ENCODE data around the gene LDHD. TPM values are rescaled to one million over a fixed set of nuclear protein-coding genes. Genes with fewer than 3 reads are reported as not detected.

LDHD gene
- total and polyA plus RNA-seq, 2 of the 8 experiments (the other 6 are each of a cell fraction or from before 2014, with no cell fraction given), result 14.9 to 18.2 TPM

DNA sequence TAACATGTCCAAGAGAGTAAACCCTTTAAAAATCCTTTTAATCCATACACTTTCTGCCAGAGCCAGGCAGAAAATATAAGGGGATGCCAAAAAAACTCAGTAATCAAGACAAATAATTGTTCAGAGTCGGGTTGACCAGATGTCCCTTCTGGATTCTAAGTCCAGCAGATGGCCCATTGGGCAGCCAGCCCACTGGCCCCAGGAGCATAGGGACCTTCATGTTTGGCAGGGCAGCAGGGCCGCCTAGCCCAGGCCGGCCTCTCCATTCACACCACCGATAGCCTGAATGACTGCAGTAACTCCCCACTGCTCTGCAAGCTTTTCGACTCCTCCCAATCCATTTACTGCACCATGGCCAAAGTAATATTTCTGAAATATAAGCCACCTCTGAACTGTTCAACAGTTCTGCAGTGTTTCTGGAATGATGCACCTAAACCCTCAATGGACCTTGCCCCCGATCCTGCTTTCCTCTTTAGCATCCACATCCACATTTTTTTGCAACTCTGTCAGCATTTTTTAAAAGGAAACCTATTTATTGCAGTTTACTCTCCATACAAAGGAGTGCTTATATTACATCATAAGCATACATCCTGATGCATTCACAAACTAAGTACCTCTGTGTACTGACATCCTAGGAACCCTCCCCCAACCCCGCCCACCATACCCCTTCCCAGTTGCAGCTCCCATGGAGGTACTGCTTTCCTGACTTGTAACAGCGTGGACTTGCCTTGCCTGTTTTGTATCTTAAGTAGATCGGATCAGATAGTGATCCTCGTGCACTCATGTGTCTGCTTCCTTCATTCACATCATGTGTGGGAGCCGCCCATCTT is 46.4 kb downstream of the LDHD start (continued):
- TF ChIP-seq RXRA (IDR thresholded peaks at IDR 0.05; ENCODE audit: insufficient read depth, low read depth, low read length), result no peak
- TF ChIP-seq TAF7 (optimal IDR thresholded peaks at IDR 0.05; ENCODE audit: borderline replicate concordance, low read depth, low read length), result no peak
- no peak for TF ChIP-seq ZNF274 (IDR thresholded peaks at IDR 0.05; ENCODE audit: borderline replicate concordance, extremely low read depth, low read length)
- TF ChIP-seq RNF2 (IDR thresholded peaks at IDR 0.05; ENCODE audit: borderline replicate concordance, low read depth, low read length, missing control alignments, poor library complexity, severe bottlenecking), result no peak
- TF ChIP-seq POLR2AphosphoS5 (IDR thresholded peaks at IDR 0.05; ENCODE audit: low read depth, low read length), result no peak
- TF ChIP-seq NANOG (IDR thresholded peaks at IDR 0.05; ENCODE audit: insufficient read depth, low read depth, low read length, poor library complexity, severe bottlenecking), result no peak
- no peak for TF ChIP-seq SP4 (IDR thresholded peaks at IDR 0.05; ENCODE audit: low read length)

Data from H1 (cell line).